Gastrocnemius medialis (tissue), 4 donors: ENCODE results near the gene ZDHHC14.

Experiments
- POLR2A ChIP-seq, 2 donors: fragments of 450-650 bp; IDR thresholded peaks; one replicate each; pipeline ENCODE4 v1.6.1; 2017; ENCODE audit warnings: antibody characterized with exemption in 2 of 2, mild to moderate bottlenecking in 2 of 2, moderate library complexity in 2 of 2
- TF ChIP-seq, protein P1 (sequence below), 5 experiments: fragments of 450-650 bp in 3 of 5; fragments of 200-600 bp in 2 of 5; sonication (generic) in 2 of 5; IDR thresholded peaks in 4 of 5; conservative IDR thresholded peaks in 1 of 5; 1 replicate in 4 of 5; 2 replicates in 1 of 5; pipeline ENCODE4 v1.5.1; 2016 to 2019; ENCODE audit warnings: antibody characterized with exemption in 5 of 5, mild to moderate bottlenecking in 3 of 5, moderate library complexity in 3 of 5

DNA sequence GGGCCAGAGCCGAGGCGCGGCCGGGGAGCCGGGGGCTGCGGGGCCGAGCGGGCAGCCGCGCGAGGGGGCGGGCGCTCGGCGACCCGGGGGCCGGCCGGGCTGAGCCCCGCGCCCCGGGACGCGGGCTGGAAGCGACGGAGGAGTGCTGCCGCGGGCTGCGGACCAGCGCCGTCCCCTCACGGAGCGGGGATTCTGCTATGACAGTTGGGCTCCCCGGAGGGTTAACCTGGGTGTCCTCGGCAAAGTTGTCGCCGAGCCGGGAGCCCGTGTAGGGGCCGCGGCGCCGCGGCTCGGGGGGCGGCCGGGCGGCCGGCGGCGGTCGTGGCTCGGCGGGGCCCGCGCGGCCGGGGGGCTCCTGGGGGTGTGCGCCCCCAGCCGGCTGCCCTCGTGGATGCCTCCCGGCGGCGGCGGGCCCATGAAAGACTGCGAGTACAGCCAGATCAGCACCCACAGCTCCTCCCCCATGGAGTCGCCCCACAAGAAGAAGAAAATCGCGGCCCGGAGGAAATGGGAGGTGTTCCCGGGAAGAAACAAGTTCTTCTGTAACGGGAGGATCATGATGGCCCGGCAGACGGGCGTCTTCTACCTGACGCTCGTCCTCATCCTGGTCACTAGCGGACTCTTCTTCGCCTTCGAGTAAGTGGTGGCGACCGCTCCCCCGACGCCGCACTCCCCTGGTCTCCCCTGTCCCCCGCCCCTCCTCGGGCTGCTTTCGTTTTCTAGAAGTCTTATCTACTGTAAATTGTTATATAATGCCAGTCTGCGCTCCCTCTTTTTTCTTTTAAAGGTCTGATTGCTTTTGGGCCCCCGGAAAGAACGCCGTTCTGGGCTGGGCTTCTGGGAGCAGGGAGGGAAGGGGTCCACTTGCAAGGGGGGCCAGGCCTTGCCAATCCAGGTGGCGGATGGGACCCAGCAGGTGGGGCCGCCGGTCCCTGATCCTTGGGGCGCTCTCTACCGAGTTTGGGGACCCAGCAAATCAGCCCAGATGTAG is 936 bp downstream of the ZDHHC14 start:
- TF ChIP-seq POLR2A (IDR thresholded peaks at IDR 0.05): no peak
- TF ChIP-seq, protein P1, sequence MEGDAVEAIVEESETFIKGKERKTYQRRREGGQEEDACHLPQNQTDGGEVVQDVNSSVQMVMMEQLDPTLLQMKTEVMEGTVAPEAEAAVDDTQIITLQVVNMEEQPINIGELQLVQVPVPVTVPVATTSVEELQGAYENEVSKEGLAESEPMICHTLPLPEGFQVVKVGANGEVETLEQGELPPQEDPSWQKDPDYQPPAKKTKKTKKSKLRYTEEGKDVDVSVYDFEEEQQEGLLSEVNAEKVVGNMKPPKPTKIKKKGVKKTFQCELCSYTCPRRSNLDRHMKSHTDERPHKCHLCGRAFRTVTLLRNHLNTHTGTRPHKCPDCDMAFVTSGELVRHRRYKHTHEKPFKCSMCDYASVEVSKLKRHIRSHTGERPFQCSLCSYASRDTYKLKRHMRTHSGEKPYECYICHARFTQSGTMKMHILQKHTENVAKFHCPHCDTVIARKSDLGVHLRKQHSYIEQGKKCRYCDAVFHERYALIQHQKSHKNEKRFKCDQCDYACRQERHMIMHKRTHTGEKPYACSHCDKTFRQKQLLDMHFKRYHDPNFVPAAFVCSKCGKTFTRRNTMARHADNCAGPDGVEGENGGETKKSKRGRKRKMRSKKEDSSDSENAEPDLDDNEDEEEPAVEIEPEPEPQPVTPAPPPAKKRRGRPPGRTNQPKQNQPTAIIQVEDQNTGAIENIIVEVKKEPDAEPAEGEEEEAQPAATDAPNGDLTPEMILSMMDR (IDR thresholded peaks at IDR 0.05 in 4 of 5, conservative IDR thresholded peaks at IDR 0.05 in 1 of 5): no peak
